NCI-H2196 treated with DMSO at 0.1 percent for 48 hours (cell line): ENCODE data around the gene ALDH3A2.
"Not testable (repeated sequence)": the region's sequence is repeated elsewhere in the genome, so short reads cannot be mapped to it uniquely, and the experiment has no call there.

ENCODE experiments used
- DNase-seq: peaks from one replicate; lab custom pipeline; 2025; ENCODE audit not compliant: unreplicated experiment; lab: John Stamatoyannopoulos, UW

ALDH3A2 gene

GRCh38 chr17:19677736-19678379 is 29.3 kb downstream of the ALDH3A2 start:
- no peak for DNase-seq

- DNase-seq: no peak
Observed at GRCh38 chr17:19678581-19679453, 30.3 kb downstream of the ALDH3A2 start.

GRCh38 chr17:19683117-19683516 is 34.6 kb downstream of the ALDH3A2 start:
- DNase-seq: no peak

- DNase-seq: not testable (repeated sequence)
Observed at GRCh38 chr17:19684909-19685580, 36.5 kb downstream of the ALDH3A2 start.

GRCh38 chr17:19686400-19687090 is 38.0 kb downstream of the ALDH3A2 start:
- no peak for DNase-seq

- DNase-seq: no peak
Observed at GRCh38 chr17:19702217-19702641, 53.7 kb downstream of the ALDH3A2 start.

- DNase-seq: no peak
Observed at GRCh38 chr17:19703106-19703827, 54.7 kb downstream of the ALDH3A2 start.

- DNase-seq: no peak
Observed at GRCh38 chr17:19703828-19704613, 55.5 kb downstream of the ALDH3A2 start.

- no peak for DNase-seq
Observed at GRCh38 chr17:19705201-19705600, 56.6 kb downstream of the ALDH3A2 start.

- no peak for DNase-seq
Observed at GRCh38 chr17:19705771-19706770, 57.5 kb downstream of the ALDH3A2 start.

GRCh38 chr17:19706791-19707727 is 58.5 kb downstream of the ALDH3A2 start:
- DNase-seq: no peak

GRCh38 chr17:19707728-19708221 is 59.2 kb downstream of the ALDH3A2 start:
- DNase-seq: no peak

GRCh38 chr17:19708431-19709175 is 60.1 kb downstream of the ALDH3A2 start:
- DNase-seq: no peak

GRCh38 chr17:19709841-19710240 is 61.3 kb downstream of the ALDH3A2 start:
- DNase-seq: no peak

GRCh38 chr17:19712436-19713004 is 64.0 kb downstream of the ALDH3A2 start:
- DNase-seq: no peak

GRCh38 chr17:19713462-19713861 is 64.9 kb downstream of the ALDH3A2 start:
- no peak for DNase-seq
